Panc1 (cell line): ENCODE data around the gene CDK13.

Experiments used
- CTCF ChIP-seq: fragments of 450-650 bp; IDR thresholded peaks from 2 replicates; pipeline ENCODE4 v1.5.1; 2017; ENCODE audit warnings: mild to moderate bottlenecking
- POLR2AphosphoS5 ChIP-seq: IDR thresholded peaks from 2 replicates; pipeline ENCODE4 v1.6.1; 2012; ENCODE audit warnings: mild to moderate bottlenecking, low read depth, low read length, moderate library complexity
- REST ChIP-seq, 2 experiments: IDR thresholded peaks; 2 replicates each; pipeline ENCODE4 v1.6.1; 2011 to 2012; ENCODE audit warnings: low read depth in 2 of 2, control low read depth in 1 of 2, low read length in 1 of 2, mild to moderate bottlenecking in 1 of 2, moderate library complexity in 1 of 2; ENCODE audit not compliant: insufficient read depth in 1 of 2
- SIN3A ChIP-seq: IDR thresholded peaks from 2 replicates; pipeline ENCODE4 v1.6.1; 2012; ENCODE audit warnings: low read depth, mild to moderate bottlenecking, low read length, moderate library complexity, borderline replicate concordance; ENCODE audit not compliant: insufficient read depth
- TCF7L2 ChIP-seq: IDR thresholded peaks from 2 replicates; pipeline ENCODE4 v1.6.1; 2011; ENCODE audit warnings: mild to moderate bottlenecking, low read depth, low read length, inconsistent platforms

GRCh38 chr7:40003597-40003996, 53.5 kb downstream of the CDK13 start:
- TF ChIP-seq CTCF (no peak), TCF7L2 (no peak), POLR2AphosphoS5 (no peak), SIN3A (no peak), REST (IDR thresholded peaks at IDR 0.05; ENCODE audit: insufficient read depth in 1 of 2, low read depth in 2 of 2, low read length in 1 of 2) (no peak)
